NCI-H524 (cell line): ENCODE measurements around the gene SLC35A4.
A peak's percentile ranks its signal among the peaks of the same experiment; 100 is the strongest.
"Not testable (repeated sequence)": the region's sequence is repeated elsewhere in the genome, so short reads cannot be mapped to it uniquely, and the experiment has no call there.

Experiments
- DNase-seq, 2 experiments: peaks; one replicate each; lab custom pipeline; 2025; lab: John Stamatoyannopoulos, UW

The SLC35A4 gene

GRCh38 chr5:140588311-140589070 is 23.9 kb downstream of the SLC35A4 start:
- no peak for DNase-seq

- no peak for DNase-seq
Observed at GRCh38 chr5:140590861-140591260, 26.2 kb downstream of the SLC35A4 start.

GRCh38 chr5:140591747-140592372 is 27.2 kb downstream of the SLC35A4 start:
- peak in 1 of 2 experiments; percentile 20 for DNase-seq

- not testable (repeated sequence) for DNase-seq
Observed at GRCh38 chr5:140593070-140593469, 28.4 kb downstream of the SLC35A4 start.

GRCh38 chr5:140594169-140594568 is 29.5 kb downstream of the SLC35A4 start:
- DNase-seq = no peak

- DNase-seq = no peak
Observed at GRCh38 chr5:140595538-140596300, 31.1 kb downstream of the SLC35A4 start.

GRCh38 chr5:140596321-140596741 is 31.7 kb downstream of the SLC35A4 start:
- no peak for DNase-seq

GRCh38 chr5:140598836-140599235 is 34.2 kb downstream of the SLC35A4 start:
- DNase-seq = no peak

- DNase-seq = no peak
Observed at GRCh38 chr5:140600096-140600495, 35.5 kb downstream of the SLC35A4 start.

- no peak for DNase-seq
Observed at GRCh38 chr5:140602147-140602546, 37.5 kb downstream of the SLC35A4 start.

GRCh38 chr5:140603446-140603698 is 38.7 kb downstream of the SLC35A4 start:
- DNase-seq = not testable (repeated sequence)

- no peak for DNase-seq
Observed at GRCh38 chr5:140603734-140604133, 39.1 kb downstream of the SLC35A4 start.

GRCh38 chr5:140605879-140606278 is 41.3 kb downstream of the SLC35A4 start:
- no peak for DNase-seq

GRCh38 chr5:140607031-140607430 is 42.4 kb downstream of the SLC35A4 start:
- no peak for DNase-seq

- no peak for DNase-seq
Observed at GRCh38 chr5:140608722-140609121, 44.1 kb downstream of the SLC35A4 start.

- DNase-seq = no peak
Observed at GRCh38 chr5:140609126-140609525, 44.5 kb downstream of the SLC35A4 start.

- DNase-seq = no peak
Observed at GRCh38 chr5:140611020-140611521, 46.4 kb downstream of the SLC35A4 start.
